HL-60/S4 treated with retinoic acid at 250 ng/mL for 4 days and 3 days (cell line): ENCODE results near the gene RGS10.

Experiments used
- in situ Hi-C: fragments of 300-500 bp; cut with MboI; formaldehyde crosslinking; loops from 2 replicates; pipeline ENCODE4 v1.7.0; 2022; ENCODE audit warnings: low sequenced_read_pairs

RGS10 gene

GRCh38 chr10:119520283-119520682 is 22.2 kb downstream of the RGS10 start:
- in situ Hi-C loops = no loop called here

GRCh38 chr10:119518936-119519335 is 23.6 kb downstream of the RGS10 start:
- in situ Hi-C loops = no loop called here

- in situ Hi-C loops = no loop called here
Observed at GRCh38 chr10:119518176-119518575, 24.3 kb downstream of the RGS10 start.

- in situ Hi-C loops = no loop called here
Observed at GRCh38 chr10:119517235-119518141, 25.0 kb downstream of the RGS10 start.

GRCh38 chr10:119516381-119517234 is 25.9 kb downstream of the RGS10 start:
- in situ Hi-C loops = no loop called here

- in situ Hi-C loops = no loop called here
Observed at GRCh38 chr10:119515511-119516045, 26.9 kb downstream of the RGS10 start.

- in situ Hi-C loops = no loop called here
Observed at GRCh38 chr10:119514819-119515218, 27.7 kb downstream of the RGS10 start.

GRCh38 chr10:119511828-119512515 is 30.5 kb downstream of the RGS10 start:
- in situ Hi-C loops = no loop called here

GRCh38 chr10:119509909-119510451 is 32.5 kb downstream of the RGS10 start:
- in situ Hi-C loops = no loop called here

GRCh38 chr10:119507115-119507514 is 35.4 kb downstream of the RGS10 start:
- in situ Hi-C loops = no loop called here

GRCh38 chr10:119505588-119506315 is 36.8 kb downstream of the RGS10 start:
- in situ Hi-C loops = no loop called here

GRCh38 chr10:119505131-119505551 is 37.4 kb downstream of the RGS10 start:
- in situ Hi-C loops = no loop called here

- in situ Hi-C loops = no loop called here
Observed at GRCh38 chr10:119504651-119505050, 37.9 kb downstream of the RGS10 start.

GRCh38 chr10:119503821-119504220 is 38.7 kb downstream of the RGS10 start:
- in situ Hi-C loops = no loop called here

GRCh38 chr10:119502618-119503155 is 39.8 kb downstream of the RGS10 start:
- in situ Hi-C loops = no loop called here

- in situ Hi-C loops = no loop called here
Observed at GRCh38 chr10:119502209-119502608, 40.3 kb downstream of the RGS10 start.

GRCh38 chr10:119501690-119502089 is 40.8 kb downstream of the RGS10 start:
- in situ Hi-C loops = no loop called here

GRCh38 chr10:119500821-119501220 is 41.7 kb downstream of the RGS10 start:
- in situ Hi-C loops = no loop called here

- in situ Hi-C loops = no loop called here
Observed at GRCh38 chr10:119500123-119500795, 42.3 kb downstream of the RGS10 start.
